Adrenal gland (tissue), 5 donors: Measurements from ENCODE around the gene ENTPD8.

ENCODE experiments used
- CTCF ChIP-seq, 6 experiments: fragments of 450-650 bp in 4 of 6; fragments of 200-600 bp in 2 of 6; sonication (generic) in 1 of 6; IDR thresholded peaks; 1 replicate in 5 of 6; 2 replicates in 1 of 6; pipeline versions ENCODE4 v1.5.1 to v1.8.0; 2016 to 2021; ENCODE audit warnings: antibody characterized with exemption in 6 of 6, mild to moderate bottlenecking in 2 of 6, moderate library complexity in 1 of 6
- POLR2A ChIP-seq, 2 donors: fragments of 450-650 bp; IDR thresholded peaks; one replicate each; pipeline ENCODE4 v1.6.1; 2017; ENCODE audit warnings: antibody characterized with exemption in 2 of 2, mild to moderate bottlenecking in 2 of 2, moderate library complexity in 1 of 2
- donor health status: DM: no; HTN: no; CAD: no.

DNA sequence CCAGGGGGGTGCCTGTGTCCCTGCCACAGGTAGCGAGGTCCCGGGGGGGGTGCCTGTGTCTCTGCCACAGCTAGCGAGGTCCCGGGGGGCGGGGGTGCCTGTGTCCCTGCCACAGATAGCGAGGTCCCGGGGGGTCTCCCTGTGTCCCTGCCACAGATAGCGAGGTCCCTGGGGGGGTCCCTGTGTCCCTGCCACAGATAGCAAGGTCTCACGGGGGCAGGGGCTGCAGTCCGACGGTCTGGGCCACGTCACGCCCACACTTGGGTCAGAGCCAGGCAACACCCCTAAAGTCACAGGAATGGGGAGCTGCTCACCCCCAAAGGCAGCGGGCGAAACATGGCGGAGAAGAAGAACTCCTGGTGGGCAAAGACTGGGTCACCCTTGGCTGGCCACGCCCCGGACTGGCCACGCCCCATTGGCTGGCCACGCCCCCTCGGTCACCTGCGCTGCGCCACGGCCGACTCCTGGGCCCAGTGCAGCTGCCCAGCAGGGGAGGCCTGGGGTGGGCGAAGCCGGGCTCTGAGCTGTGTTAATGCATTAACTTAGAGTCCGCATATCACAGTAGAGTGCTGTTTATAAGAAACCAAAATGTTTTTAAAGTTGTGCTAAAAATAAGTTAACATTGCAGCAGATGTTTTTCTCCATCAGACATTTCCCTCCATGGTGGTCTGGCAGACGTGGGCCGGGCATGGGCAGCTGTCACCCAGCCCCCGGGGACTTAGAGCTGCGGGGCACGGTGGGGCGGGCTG, 11.0 kb downstream of the ENTPD8 start:
- TF ChIP-seq POLR2A (IDR thresholded peaks at IDR 0.05) (no peak), CTCF (IDR thresholded peaks at IDR 0.05) (no peak)
